GM23338 (cell line): ENCODE results near the gene TSC22D1. TPM values are rescaled to one million over a fixed set of nuclear protein-coding genes. Genes with fewer than 3 reads are reported as not detected.

Source experiments
- ATAC-seq: fragments of 200-7000 bp; cut with Tn5 transposase; 3 replicates; pipeline ENCODE4 v1.9.1; 2020
- DNase-seq: peaks from one replicate; pipeline ENCODE4 v3.0.0-alpha.2; 2015; ENCODE audit warnings: low spot score
- H2AFZ ChIP-seq: fragments of 200-600 bp; sonication (generic); 2 replicates; pipeline ENCODE4 v1.8.0; 2016; ENCODE audit warnings: antibody characterized with exemption, mild to moderate bottlenecking, moderate library complexity
- H3F3A ChIP-seq: fragments of 200-600 bp; sonication (generic); replicated peaks from 2 replicates; pipeline ENCODE4 v1.8.0; 2017; ENCODE audit warnings: antibody characterized with exemption, mixed run types, low read depth
- H3K27ac ChIP-seq: fragments of 200-600 bp; sonication (generic); 2 replicates; pipeline ENCODE4 v1.6.1; 2016; ENCODE audit warnings: low read depth
- H3K27me3 ChIP-seq: fragments of 200-600 bp; sonication (generic); 2 replicates; pipeline ENCODE4 v1.8.0; 2016; ENCODE audit warnings: mild to moderate bottlenecking, mixed run types, moderate library complexity; ENCODE audit not compliant: insufficient read depth
- H3K36me3 ChIP-seq: fragments of 200-600 bp; sonication (generic); 2 replicates; pipeline ENCODE4 v1.8.0; 2016; ENCODE audit warnings: mild to moderate bottlenecking; ENCODE audit not compliant: insufficient read depth
- H3K4me1 ChIP-seq: fragments of 200-600 bp; sonication (generic); 2 replicates; pipeline ENCODE4 v1.8.0; 2016; ENCODE audit warnings: mild to moderate bottlenecking, moderate library complexity; ENCODE audit not compliant: insufficient read depth
- H3K4me2 ChIP-seq: fragments of 200-600 bp; sonication (generic); 2 replicates; pipeline ENCODE4 v1.7.1; 2017; ENCODE audit warnings: mixed run types
- H3K4me3 ChIP-seq: fragments of 200-600 bp; sonication (generic); 2 replicates; pipeline ENCODE4 v1.6.1; 2016; ENCODE audit warnings: mixed run types
- H3K79me2 ChIP-seq: fragments of 200-600 bp; sonication (generic); replicated peaks from 2 replicates; pipeline ENCODE4 v1.8.0; 2017; ENCODE audit warnings: mild to moderate bottlenecking; ENCODE audit not compliant: insufficient read depth
- H3K9me2 ChIP-seq: fragments of 200-600 bp; sonication (generic); 2 replicates; pipeline ENCODE4 v1.8.0; 2017; ENCODE audit not compliant: insufficient read depth
- H4K20me1 ChIP-seq: fragments of 200-600 bp; sonication (generic); replicated peaks from 2 replicates; pipeline ENCODE4 v1.8.0; 2017; ENCODE audit warnings: mild to moderate bottlenecking; ENCODE audit not compliant: insufficient read depth
- H3K27ac Mint-ChIP-seq: 2 replicates; pipeline ENCODE4 v1.8.0; 2020; ENCODE audit warnings: inconsistent platforms, mild to moderate bottlenecking, moderate library complexity, mixed read lengths
- H3K27me3 Mint-ChIP-seq: 3 replicates; pipeline ENCODE4 v1.8.0; 2022; ENCODE audit warnings: low read depth, mild to moderate bottlenecking, moderate library complexity, mixed read lengths, inconsistent platforms; ENCODE audit not compliant: insufficient read depth, poor library complexity
- H3K36me3 Mint-ChIP-seq: 3 replicates; pipeline ENCODE4 v1.8.0; 2021; ENCODE audit warnings: low read depth, mild to moderate bottlenecking, inconsistent platforms, moderate library complexity, mixed read lengths
- H3K4me1 Mint-ChIP-seq: 3 replicates; pipeline ENCODE4 v1.8.0; 2020; ENCODE audit warnings: mild to moderate bottlenecking, inconsistent platforms, mixed read lengths
- H3K4me3 Mint-ChIP-seq: 3 replicates; pipeline ENCODE4 v1.8.0; 2021; ENCODE audit warnings: moderate library complexity, mild to moderate bottlenecking, inconsistent platforms, mixed read lengths
- H3K9me3 Mint-ChIP-seq: 3 replicates; pipeline ENCODE4 v1.8.0; 2020; ENCODE audit warnings: moderate library complexity, mild to moderate bottlenecking, inconsistent platforms, mixed read lengths
- CREB1 ChIP-seq: fragments of 250-450 bp; sonication (Bioruptor Pico); IDR thresholded peaks from 2 replicates; pipeline ENCODE4 v1.5.0; 2020; ENCODE audit warnings: low read depth, mild to moderate bottlenecking, moderate library complexity
- EZH2 ChIP-seq: fragments of 200-600 bp; sonication (generic); IDR thresholded peaks from one replicate; pipeline ENCODE4 v1.8.0; 2017; ENCODE audit warnings: antibody characterized with exemption, mild to moderate bottlenecking, low read depth; ENCODE audit not compliant: unreplicated experiment
- EZH2phosphoT487 ChIP-seq: fragments of 200-600 bp; sonication (generic); IDR thresholded peaks from one replicate; pipeline ENCODE4 v1.8.1; 2018; ENCODE audit warnings: antibody characterized with exemption; ENCODE audit not compliant: unreplicated experiment
- NANOG ChIP-seq: IDR thresholded peaks from 2 replicates; pipeline ENCODE4 v1.6.1; 2016; ENCODE audit warnings: antibody characterized with exemption, borderline replicate concordance
- ZNF331 ChIP-seq: fragments of 250-450 bp; sonication (Bioruptor Pico); IDR thresholded peaks from 2 replicates; pipeline ENCODE4 v1.5.0; 2020; ENCODE audit warnings: low read depth, mild to moderate bottlenecking, moderate library complexity
- polyA plus RNA-seq: library from polyadenylated mRNA; unstranded; fragments of >200 nt; fragmentation: Nextera tagmentation; extraction: Ambion mirVana; gene quantifications from 2 replicates; pipeline ENCODE4 v1.2.1, GENCODE V29; 2016
- total RNA-seq: library from RNA; depleted of rRNA; stranded (reverse); fragments of >200 nt; shearing (Covaris generic); gene quantifications from 2 replicates; pipeline ENCODE4 v1.2.3, GENCODE V29; 2014
- TF ChIP-seq, protein P1 (sequence below): fragments of 250-450 bp; sonication (Bioruptor Pico); IDR thresholded peaks from 2 replicates; pipeline ENCODE4 v1.5.0; 2020; ENCODE audit warnings: mild to moderate bottlenecking, moderate library complexity
- TF ChIP-seq, protein P2 (sequence below): IDR thresholded peaks from 2 replicates; pipeline ENCODE4 v1.6.1; 2016; ENCODE audit warnings: antibody characterized with exemption

Gene TSC22D1
- total and polyA plus RNA-seq, 2 experiments from 2014 or later = 58.5 to 114 TPM

DNA sequence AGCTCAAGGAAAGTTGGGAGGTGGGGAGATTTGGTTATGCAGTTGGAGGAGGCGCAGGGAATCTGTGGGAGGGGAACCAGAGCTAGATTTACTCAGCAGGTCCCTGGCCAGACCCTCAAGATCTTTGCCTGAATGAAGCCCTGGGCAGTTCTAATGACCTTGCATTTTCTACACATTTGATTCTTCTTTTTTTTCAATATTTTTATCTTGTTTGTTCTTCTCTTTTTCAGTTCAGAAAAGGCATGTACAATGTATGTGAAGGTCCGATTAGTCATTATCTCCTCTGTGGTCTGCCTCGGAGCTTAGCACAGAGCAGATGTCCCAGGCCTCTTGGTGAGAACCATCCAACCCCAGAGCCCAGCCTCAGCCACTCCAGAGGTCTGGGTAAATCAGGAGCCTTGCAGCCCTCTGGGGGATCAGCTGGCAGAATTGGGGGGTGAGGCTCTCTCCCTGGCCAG, 178.3 kb downstream of the TSC22D1 start (continued):
- TF ChIP-seq, protein P1, sequence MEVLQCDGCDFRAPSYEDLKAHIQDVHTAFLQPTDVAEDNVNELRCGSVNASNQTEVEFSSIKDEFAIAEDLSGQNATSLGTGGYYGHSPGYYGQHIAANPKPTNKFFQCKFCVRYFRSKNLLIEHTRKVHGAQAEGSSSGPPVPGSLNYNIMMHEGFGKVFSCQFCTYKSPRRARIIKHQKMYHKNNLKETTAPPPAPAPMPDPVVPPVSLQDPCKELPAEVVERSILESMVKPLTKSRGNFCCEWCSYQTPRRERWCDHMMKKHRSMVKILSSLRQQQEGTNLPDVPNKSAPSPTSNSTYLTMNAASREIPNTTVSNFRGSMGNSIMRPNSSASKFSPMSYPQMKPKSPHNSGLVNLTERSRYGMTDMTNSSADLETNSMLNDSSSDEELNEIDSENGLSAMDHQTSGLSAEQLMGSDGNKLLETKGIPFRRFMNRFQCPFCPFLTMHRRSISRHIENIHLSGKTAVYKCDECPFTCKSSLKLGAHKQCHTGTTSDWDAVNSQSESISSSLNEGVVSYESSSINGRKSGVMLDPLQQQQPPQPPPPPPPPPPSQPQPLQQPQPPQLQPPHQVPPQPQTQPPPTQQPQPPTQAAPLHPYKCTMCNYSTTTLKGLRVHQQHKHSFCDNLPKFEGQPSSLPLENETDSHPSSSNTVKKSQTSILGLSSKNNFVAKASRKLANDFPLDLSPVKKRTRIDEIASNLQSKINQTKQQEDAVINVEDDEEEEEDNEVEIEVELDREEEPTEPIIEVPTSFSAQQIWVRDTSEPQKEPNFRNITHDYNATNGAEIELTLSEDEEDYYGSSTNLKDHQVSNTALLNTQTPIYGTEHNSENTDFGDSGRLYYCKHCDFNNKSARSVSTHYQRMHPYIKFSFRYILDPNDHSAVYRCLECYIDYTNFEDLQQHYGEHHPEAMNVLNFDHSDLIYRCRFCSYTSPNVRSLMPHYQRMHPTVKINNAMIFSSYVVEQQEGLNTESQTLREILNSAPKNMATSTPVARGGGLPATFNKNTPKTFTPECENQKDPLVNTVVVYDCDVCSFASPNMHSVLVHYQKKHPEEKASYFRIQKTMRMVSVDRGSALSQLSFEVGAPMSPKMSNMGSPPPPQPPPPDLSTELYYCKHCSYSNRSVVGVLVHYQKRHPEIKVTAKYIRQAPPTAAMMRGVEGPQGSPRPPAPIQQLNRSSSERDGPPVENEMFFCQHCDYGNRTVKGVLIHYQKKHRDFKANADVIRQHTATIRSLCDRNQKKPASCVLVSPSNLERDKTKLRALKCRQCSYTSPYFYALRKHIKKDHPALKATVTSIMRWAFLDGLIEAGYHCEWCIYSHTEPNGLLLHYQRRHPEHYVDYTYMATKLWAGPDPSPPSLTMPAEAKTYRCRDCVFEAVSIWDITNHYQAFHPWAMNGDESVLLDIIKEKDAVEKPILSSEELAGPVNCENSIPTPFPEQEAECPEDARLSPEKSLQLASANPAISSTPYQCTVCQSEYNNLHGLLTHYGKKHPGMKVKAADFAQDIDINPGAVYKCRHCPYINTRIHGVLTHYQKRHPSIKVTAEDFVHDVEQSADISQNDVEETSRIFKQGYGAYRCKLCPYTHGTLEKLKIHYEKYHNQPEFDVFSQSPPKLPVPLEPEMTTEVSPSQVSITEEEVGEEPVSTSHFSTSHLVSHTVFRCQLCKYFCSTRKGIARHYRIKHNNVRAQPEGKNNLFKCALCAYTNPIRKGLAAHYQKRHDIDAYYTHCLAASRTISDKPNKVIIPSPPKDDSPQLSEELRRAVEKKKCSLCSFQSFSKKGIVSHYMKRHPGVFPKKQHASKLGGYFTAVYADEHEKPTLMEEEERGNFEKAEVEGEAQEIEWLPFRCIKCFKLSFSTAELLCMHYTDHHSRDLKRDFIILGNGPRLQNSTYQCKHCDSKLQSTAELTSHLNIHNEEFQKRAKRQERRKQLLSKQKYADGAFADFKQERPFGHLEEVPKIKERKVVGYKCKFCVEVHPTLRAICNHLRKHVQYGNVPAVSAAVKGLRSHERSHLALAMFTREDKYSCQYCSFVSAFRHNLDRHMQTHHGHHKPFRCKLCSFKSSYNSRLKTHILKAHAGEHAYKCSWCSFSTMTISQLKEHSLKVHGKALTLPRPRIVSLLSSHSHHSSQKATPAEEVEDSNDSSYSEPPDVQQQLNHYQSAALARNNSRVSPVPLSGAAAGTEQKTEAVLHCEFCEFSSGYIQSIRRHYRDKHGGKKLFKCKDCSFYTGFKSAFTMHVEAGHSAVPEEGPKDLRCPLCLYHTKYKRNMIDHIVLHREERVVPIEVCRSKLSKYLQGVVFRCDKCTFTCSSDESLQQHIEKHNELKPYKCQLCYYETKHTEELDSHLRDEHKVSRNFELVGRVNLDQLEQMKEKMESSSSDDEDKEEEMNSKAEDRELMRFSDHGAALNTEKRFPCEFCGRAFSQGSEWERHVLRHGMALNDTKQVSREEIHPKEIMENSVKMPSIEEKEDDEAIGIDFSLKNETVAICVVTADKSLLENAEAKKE = no peak

DNA sequence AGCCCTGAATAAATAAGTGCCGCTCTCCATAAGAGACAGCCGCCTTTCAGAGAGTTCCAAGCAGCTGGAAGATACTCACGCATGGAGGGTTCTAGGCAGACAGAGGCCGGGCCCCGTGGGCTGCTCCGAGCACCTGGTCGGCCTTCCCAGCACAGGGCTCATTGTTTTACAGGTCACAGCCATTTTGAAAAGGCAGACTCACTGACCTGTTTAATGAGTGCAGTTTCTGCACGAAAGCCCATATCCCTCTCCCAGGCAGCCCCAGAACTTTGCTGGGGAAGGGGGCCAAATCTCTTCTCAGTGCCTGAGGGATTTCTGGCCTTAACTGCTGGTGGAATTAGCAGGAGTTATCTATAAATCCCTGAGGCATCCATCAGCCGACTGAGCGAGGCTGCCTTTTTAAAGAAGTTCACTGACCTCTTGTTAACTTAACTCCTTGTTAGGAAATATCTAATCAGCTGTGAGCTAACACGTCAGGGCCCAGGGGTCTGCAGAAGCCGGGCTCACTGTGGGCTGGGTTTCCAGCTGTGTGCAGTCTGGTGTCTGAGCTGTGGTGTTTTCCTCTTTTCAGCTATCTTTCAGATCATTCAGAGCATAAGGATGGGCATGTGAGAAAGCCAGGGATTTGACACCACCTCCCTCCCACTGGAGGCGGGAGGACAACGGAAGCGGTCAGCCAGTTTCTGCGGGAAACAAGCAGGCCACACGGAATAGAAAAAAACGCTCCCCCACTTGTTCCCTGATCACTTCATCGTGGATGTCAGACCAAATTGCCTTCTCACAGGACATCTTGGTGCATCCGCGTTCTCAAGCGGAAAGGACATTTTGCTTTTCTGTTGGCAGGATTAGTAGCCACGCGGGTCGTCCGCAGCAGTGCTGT, 179.2 kb downstream of the TSC22D1 start:
- Histone ChIP-seq H4K20me1 (no peaks in the 10 kb centered on the region), H3K79me2 (no peaks in the 10 kb centered on the region), H3K27ac (no peak overlapping the region), H3K36me3 (no peaks in the 10 kb centered on the region), H2AFZ (peak overlapping the region; percentile 91), H3K4me2 (no peak overlapping the region), H3K4me1 (peaks cover 12% of the 10 kb centered on the region), H3K9me2 (peaks cover 8% of the 10 kb centered on the region; the same call in 1 of the 2 replicates), H3K4me3 (no peak overlapping the region), H3F3A (0 out of 2 replicates have a peak, but pooled peaks cover 2% of the 10 kb centered on the region), H3K27me3 (no peaks in the 10 kb centered on the region)
- peak; percentile 55 for ATAC-seq
- DNase-seq = no peak
- Mint-ChIP-seq H3K4me1 (peaks cover 23% of the 10 kb centered on the region), H3K27me3 (peaks cover 3% of the 10 kb centered on the region), H3K27ac (no peak overlapping the region), H3K9me3 (no peaks in the 10 kb centered on the region), H3K36me3 (no peaks in the 10 kb centered on the region), H3K4me3 (no peak overlapping the region)
- TF ChIP-seq EZH2phosphoT487 (no peak), CREB1 (CRISPR knock-in tag) (no peak), NANOG (no peak), ZNF331 (CRISPR knock-in tag) (no peak), EZH2 (no peak)
- TF ChIP-seq, protein P2, sequence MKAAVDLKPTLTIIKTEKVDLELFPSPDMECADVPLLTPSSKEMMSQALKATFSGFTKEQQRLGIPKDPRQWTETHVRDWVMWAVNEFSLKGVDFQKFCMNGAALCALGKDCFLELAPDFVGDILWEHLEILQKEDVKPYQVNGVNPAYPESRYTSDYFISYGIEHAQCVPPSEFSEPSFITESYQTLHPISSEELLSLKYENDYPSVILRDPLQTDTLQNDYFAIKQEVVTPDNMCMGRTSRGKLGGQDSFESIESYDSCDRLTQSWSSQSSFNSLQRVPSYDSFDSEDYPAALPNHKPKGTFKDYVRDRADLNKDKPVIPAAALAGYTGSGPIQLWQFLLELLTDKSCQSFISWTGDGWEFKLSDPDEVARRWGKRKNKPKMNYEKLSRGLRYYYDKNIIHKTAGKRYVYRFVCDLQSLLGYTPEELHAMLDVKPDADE = no peak
- TF ChIP-seq, protein P1 = no peak
